ENCODE measurements around the gene KIDINS220.

KIDINS220 gene

DNA sequence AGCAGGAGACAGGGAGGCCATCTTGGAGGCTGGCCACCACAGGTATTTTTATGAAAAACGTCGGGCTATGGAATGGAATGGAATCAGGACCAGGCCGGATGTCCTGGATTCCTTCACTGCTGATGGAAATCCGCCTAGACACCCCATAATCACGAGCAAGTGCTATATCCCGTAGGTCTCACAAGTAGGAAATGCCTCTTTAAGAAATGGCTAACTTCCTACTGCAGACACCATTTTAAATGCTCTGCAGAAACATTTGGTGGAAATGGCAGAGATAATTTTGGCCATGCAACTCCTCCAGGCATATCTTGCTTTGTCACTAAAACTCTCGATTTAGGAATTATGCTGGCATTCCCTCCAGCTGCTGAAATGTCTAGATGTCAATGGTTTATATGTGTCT lies 137.6 kb downstream of the KIDINS220 start:
- DNase-seq = no peak

DNA sequence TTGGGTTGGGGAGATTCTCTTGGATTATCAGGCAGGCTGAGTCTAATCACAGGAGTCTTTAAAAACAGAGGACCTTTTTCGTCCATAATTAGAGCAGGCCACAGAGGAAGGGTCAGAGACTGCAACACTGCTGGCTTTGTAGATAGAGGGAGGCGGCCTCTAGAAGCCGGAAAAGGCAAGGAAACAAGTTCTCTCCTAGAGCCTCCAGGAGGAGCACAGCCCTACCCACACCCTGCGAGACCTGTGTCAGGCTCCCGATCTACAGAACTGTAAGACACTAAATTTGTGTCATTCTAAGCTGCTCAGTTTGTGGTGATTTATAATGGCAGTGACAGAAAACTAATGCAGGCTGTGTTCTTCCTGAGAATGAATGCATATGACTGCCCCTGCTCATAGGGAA lies 140.2 kb downstream of the KIDINS220 start:
- DNase-seq = no peak

DNA sequence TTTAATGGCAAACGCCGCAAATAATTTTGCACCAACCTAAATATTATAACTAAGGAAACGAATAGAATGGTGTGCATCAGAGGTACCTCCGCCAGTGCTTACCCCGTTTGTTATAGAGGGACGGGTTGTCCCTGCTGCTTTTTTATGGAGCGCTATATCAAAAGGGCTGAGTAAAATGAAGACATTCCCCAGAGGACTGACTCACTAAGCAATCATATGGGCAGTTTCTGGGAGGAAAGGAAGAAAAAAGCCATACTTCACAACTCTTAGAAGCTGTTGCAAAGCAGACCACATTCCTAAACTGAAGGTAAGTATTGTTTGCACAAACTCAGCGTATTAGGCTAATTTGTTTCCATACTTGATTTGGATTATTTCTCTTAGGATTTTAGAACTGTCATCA lies 142.7 kb downstream of the KIDINS220 start:
- DNase-seq = no peak

DNA sequence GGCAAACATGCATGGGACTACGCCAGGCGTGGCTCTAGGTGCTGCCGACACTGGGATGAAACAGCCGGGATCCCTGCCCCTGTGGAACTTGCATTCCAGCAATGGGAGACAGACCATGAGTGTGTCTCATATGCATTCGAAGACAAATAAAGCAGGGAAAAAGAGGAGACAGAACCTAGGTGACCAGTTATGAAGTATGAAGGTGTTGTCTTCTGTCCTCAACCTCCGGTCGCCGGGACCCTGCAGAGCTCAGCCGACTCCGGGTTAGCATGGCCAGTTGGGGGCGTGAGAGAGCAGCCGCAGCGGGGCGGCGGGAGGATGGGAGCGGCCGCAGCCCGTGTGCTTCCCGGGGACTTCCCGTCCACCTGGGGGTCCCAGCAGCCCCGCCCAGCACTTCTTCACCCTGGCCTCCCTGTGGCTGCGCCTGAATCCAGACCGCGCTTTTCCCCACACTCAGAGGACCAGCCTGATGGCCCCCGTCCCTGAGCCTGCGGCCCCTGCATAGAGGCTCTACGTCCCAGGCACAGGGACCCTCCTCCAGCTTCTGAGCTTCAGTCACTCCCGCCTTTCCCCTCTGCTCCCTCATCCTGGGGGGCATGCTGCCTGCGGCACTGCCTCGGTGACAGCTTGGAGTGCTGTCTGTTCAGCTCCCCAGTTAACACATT lies 144.1 kb downstream of the KIDINS220 start:
- DNase-seq = peak in 25 of 58 donors; percentile 3 to 50 (median 26)

DNA sequence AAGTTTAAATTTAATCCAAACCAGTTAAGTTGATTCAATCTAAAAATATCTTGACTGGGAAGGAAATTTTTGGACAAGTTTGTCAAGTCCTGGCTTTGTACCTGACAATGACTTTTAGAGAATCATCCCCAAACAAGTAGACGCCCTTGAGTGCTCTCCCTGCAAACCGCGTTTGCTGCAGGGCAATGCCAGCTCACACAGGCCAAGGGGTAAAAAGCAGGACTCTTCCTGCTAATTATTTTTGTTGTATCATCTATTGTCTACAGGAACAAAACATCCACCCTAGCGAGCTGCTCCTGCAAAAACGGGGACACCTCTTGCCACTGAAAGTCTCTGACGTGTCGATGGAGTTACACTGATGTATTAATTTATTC lies 144.6 kb downstream of the KIDINS220 start:
- no peak for DNase-seq

DNA sequence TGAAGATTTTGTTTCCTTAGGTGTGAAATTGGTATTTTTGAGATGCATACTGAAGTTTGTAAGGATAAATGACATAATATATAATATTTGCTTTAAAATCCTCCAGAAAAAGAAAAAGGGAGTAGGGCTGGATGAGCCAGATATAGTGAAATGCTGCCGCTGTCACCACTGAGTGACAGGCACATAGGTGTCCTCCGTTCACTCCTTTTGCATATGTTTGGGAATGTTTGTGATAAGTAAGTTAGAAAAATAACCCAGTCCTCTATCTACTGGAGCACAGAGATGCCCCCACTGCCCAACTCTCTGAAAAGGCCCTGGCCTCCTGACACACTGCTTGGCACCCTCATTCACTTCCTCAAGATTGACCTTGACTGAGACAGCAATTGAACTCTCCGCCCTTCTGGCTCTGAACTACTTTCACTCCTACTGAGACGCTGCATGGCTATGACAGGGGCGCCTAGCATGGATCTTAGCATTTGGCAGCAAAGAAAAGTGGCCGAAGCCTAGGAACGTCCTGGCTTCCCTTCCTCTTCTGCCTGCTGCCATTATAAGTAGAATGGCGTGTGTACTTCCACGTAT lies 145.5 kb downstream of the KIDINS220 start:
- no peak for DNase-seq

DNA sequence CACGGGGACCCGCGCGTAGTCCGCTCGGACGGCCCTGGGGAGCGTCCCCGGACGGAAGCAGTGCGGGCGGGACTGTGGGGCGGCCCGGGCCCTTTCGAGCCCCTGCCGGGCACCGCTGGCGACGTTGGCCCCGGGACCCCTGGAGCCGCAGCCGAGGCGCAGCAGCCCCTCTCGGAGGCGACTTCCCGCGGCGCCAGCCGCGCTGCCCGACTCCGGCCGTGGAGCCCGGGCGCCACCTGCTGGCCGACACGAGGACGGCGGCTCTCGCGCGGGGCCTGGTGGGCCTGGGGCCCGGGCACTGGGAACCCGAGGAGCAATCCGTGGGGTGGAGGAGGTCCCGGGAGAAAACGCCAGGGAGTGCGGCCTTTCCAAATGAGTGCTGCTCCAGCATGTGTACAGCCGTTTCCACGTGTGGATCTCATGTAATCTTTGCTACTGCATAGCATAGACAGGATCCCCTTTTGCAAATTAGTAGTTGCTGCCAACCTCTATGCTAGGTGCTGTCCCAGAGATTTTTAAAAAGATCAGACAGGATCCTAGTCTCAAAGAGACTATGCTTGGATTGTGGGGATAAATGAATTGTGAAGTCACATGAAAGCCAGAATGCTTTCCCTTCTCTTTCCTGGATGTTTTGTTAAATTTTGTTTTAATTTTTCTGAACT lies 151.6 kb downstream of the KIDINS220 start:
- DNase-seq = peak in 49 of 58 donors; percentile 20 to 81 (median 58)

DNA sequence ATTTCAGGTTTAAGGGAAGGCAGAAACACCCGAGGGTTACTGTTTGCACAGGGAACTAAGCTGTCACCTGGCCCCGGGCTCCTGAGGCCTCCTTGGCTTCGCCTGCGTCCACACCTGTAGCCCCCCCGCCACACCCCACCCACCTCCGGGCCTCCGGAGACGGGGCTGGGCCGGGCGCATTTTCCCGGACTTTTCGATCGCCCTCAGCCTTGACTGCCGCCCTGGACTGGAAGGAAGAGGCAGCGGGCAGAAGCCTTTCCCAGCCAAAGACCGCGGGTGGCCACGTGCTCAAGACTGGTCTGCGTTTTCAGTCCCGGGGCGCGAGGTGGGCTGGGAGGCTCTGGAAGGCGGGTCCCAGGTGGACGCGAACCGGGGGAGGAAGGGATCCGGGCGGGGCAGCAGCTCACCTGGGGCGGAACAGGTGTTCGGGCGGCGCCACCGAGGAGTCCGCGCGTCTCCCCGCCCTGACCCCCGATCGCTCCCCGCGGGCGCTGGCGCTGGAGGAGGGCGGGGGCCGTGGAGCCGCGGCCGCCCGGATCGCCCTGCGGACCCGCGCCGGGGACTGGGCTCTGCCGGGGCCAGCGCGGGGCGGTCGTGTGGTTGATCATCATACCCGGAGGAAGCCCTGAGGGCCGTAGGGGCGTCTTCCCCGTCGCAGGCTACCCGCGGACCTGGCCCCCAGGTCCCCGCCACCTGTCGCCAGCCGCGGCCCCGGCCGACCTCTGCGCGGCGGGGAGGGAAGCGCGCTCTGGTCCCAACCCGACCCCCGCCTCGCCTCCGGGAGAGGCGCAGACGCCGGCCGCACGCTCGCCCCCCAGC lies 152.3 kb downstream of the KIDINS220 start:
- DNase-seq = peak in 35 of 58 donors; percentile 20 to 69 (median 41)

DNA sequence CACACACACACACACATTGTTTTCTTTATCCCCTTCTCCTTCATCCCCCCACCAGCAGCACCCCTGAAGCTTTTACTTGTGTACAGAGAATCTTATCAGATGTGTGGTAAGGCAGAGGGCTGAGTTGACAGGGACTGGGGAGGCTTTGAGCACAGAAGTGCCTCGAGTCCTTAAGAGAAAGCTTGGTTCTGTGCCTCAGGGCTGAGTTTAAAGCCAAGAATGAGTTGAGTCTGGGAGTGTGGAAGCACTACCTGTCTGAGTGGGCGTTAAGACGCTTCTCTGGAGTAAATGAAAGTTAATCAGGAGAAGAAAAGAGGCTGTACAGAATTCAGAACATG lies 152.9 kb downstream of the KIDINS220 start:
- peak in 14 of 58 donors; percentile 24 to 66 (median 47) for DNase-seq

DNA sequence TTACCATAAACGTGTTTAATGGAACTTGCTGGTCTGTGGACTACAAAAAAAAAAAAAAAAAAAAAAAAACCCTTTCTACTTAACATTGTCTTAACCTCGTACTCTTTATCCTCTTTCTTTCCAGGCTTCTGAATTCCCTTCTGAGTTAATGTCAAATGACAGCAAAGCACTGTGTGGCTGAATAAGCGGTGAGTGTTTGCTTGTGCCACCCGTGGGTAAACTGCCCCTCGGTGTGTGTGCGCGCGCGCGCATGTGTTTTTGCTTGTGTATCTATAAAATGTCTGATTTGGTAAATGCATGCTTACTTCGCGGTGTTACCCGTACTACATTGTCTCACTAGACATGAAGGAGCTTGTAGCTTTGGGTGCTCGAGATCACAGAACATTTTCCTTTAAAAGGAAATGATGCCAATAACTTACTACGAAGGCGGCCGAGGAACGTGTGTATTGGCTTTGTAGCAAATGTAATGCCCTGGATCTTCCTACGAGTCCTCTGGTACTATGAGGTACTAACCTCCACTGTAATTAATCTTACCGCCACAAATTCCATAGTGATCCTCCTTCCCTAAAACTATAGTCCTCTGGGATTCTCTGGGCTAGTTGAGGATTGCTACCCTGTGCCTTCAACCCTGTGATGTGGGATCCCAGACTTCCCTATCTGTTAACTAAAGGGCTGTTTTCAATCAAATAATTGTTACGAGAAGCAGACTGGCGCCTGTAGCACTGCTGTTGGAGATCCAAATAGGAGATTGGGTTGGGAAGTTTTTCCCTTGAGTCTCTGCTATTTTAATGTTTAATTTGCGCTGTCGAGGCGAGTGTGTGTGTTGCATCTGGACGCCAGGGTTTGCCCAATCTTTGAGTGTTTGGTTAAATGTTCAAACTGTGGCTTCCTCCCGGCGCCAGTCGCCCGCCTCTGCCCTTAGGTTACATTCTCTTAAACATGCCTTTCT lies 154.4 kb downstream of the KIDINS220 start:
- peak in 23 of 58 donors; percentile 19 to 57 (median 35) for DNase-seq

DNA sequence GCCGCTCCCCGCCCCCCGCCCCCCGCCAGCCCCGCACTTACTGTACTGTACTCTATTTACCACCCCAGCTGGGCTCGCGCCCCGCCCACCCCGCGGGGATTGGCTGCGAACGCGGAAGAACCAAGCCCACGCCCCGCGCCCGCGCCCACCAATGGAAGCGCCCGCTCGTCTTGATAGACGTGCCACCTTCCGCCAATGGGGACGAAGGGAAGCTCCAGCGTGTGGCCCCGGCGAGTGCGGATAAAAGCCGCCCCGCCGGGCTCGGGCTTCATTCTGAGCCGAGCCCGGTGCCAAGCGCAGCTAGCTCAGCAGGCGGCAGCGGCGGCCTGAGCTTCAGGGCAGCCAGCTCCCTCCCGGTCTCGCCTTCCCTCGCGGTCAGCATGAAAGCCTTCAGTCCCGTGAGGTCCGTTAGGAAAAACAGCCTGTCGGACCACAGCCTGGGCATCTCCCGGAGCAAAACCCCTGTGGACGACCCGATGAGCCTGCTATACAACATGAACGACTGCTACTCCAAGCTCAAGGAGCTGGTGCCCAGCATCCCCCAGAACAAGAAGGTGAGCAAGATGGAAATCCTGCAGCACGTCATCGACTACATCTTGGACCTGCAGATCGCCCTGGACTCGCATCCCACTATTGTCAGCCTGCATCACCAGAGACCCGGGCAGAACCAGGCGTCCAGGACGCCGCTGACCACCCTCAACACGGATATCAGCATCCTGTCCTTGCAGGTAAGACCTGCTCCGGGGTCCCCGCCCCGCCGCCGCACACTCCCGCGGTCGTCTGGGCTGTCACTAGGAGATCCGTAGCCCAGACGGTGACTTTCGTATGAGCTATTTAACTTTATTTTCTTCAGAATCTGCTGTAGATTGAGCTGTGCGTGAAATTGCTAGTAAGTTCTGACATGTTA lies 155.4 kb downstream of the KIDINS220 start, which contains the start of gene ID2:
Gene ID2 (plus strand): TSS at position 271 of the 907 bp plus-strand sequence. CDS start 110 bp downstream, at position 381.
- DNase-seq = peak; percentile 77 to 99 (median 98)

DNA sequence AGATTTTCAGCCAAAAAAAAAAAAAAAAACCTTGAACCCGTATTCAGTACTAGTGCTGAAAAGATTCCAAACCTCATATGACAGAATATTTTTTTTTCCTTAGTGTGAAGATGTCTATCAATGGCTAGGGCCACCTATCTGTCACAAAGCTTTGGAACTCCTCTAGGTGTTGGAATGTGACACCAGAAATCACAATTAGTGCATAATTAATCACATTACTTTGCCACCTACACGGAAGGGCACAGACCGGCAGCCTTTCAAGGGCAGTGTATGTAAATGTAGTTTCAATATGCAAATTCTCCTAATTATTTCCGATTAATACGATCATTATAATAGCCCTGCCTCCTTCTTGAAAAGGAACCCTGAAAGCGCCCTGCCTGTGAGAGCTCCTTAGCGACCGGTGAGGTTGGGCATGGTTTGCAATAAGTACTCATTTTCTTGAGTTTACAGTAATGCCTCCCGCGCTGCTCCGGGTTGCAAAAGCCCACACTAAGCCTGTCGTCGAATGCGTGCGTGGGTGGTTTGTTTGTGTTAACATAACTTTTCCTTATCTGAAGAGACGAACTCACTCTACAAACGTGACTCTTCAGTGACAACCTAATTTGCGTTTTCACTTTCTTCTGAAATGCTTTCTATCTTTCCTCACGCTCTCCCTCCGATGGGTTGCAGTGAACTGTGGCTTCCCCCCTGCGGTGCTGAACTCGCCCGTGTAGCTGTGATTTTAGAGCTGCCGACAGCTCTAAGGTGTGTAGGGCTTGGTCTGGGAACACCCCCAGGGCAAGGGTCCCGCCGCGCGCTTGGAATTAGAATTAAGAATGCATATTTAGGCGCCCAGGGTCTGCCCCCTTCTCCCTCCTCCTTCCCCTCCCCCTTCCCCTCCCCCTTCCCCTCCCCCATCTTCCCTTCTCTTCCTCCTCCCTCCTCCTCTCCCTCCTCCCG lies 156.3 kb downstream of the KIDINS220 start:
- DNase-seq = peak in 35 of 58 donors; percentile 22 to 83 (median 63)

DNA sequence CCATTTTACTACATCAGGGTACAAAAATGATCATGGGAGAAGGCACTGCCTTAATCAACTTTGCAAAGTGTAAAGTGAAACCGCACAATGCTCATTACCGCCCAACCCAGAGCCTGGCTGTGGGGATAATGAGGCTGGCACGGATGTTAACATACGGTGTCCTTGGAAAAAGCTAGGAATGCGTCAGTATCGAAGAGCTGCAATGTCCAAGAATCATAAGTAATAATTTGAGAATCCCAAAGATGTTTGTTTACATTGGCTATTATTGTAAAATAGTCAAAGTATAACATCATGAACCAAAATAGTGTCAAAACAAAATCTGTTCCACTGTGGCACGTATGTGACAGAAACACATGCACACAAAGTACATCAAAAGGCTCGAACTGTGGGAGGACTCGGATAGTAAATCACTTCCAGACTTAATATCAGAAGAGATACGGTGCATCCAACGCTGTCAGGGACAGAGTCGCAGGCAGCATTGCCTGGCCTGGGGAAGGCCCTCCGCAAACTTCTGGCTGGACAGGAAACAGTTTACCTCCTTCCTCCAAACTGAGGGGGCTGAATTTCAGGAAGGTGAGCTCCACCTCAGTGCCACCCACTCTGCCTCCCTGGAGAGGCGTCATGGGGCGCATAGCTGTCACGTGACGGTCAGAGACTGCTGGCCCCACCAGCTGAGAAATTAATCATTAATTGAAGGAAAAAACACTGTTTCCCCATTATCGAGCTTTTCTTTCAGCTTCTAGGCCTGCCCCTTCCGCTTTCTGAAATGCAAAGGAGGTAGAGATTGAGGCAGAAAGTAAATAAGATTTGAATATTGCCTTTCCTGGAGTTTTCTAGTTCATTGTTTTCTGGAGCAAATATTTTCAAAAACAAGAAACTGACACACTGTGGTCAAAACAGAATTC lies 157.3 kb downstream of the KIDINS220 start:
- peak in 14 of 58 donors; percentile 15 to 38 (median 22) for DNase-seq

DNA sequence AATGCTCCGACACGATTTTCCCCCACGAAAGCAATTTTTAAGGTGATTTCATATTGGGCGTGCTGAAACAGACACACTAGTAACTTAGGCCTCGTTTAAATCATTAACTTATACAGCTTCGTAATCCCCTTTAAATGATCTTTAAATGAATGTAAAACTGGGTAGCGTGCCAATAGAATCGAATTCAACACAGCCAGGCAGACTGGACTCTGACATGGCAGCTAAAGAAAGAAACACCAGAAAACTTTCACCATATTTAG lies 157.9 kb downstream of the KIDINS220 start:
- no peak for DNase-seq

Data from anterior cingulate cortex (tissue), 58 donors.